AG09309 (cell line): Measurements from ENCODE around the gene DLG2.

Experiments used
- DNase-seq: peaks from one replicate; pipeline ENCODE4 v3.0.0-alpha.2; 2010; ENCODE audit warnings: low read depth
- H3K4me3 ChIP-seq: 2 replicates; pipeline ENCODE4 v1.5.1; 2011; ENCODE audit warnings: mild to moderate bottlenecking, low read depth, low read length, moderate library complexity; ENCODE audit not compliant: control insufficient read depth
- TF ChIP-seq, protein P1 (sequence below): IDR thresholded peaks from 2 replicates; pipeline ENCODE4 v1.5.1; 2011; ENCODE audit warnings: mild to moderate bottlenecking, low read depth, low read length, inconsistent platforms; ENCODE audit not compliant: insufficient read depth, control insufficient read depth; ENCODE audit errors: missing control alignments

Gene DLG2

DNA sequence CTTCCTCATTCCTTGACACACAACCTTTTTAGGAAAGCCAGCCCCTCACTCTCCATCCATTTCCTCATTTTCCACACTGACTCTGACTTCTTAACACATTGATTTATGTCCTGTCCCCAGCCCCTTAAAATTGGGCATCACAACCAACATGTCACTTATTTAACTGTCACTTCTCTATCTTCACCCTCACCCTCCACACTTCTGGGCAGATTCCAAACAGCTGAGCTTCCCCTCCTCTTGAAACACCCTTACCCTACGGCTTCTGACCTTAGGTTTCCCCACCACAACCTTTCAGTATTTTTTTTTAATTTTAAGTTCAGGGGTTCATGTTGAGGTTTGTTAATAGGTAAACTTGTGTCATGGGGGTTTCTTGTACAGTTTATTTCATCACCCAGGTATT, 696.3 kb downstream of the DLG2 start:
- TF ChIP-seq, protein P1, sequence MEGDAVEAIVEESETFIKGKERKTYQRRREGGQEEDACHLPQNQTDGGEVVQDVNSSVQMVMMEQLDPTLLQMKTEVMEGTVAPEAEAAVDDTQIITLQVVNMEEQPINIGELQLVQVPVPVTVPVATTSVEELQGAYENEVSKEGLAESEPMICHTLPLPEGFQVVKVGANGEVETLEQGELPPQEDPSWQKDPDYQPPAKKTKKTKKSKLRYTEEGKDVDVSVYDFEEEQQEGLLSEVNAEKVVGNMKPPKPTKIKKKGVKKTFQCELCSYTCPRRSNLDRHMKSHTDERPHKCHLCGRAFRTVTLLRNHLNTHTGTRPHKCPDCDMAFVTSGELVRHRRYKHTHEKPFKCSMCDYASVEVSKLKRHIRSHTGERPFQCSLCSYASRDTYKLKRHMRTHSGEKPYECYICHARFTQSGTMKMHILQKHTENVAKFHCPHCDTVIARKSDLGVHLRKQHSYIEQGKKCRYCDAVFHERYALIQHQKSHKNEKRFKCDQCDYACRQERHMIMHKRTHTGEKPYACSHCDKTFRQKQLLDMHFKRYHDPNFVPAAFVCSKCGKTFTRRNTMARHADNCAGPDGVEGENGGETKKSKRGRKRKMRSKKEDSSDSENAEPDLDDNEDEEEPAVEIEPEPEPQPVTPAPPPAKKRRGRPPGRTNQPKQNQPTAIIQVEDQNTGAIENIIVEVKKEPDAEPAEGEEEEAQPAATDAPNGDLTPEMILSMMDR, result no peak
- no peak for DNase-seq
- H3K4me3 ChIP-seq, result no peak overlapping the region

DNA sequence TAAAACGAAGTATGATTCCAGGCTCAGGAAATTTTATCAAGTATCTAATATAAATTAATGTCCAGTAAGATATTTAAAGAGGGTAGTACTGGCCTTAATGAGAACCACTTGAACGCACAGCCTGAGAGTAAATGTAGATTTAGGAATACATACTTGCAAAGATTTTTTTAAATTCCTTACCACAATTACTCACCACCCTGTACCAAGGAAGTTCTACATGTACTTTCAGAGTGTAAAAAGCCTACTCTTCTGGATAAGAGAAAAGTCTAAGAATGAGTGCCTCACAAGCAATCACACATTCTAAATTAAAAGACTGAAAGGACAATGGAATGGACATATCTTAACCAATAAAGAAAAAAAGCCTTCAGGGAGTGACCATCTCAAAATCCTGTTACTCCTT, 697.4 kb downstream of the DLG2 start:
- no peak overlapping the region for H3K4me3 ChIP-seq
- DNase-seq, result no peak
- TF ChIP-seq, protein P1, result no peak

DNA sequence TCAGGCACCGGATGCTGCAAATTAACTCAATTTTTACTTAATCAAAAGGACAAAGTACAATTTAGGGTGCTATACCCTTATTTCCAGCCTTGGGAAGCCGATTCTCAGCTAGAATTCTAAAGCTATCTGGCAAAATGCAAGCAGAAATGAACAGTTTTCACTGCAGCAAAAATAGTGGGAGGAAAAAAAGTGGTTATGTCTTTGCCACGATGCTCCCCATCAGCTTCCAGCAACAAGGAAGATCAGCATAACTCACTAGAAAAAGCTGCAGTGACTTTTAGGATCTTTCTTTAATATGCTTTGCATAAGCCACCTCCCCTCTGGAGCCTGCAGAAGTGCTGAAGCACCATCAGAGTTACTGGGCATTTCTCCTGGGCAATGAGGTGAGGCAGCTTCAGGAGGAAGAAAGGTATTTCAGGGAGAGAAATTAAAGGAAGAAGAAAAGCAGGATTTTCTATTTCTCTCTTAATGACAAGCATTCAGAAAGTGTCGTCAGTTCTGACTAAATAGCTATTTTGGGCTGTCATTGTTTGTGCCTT, 702.9 kb downstream of the DLG2 start:
- H3K4me3 ChIP-seq, result no peak overlapping the region
- DNase-seq, result no peak
- TF ChIP-seq, protein P1, result no peak

DNA sequence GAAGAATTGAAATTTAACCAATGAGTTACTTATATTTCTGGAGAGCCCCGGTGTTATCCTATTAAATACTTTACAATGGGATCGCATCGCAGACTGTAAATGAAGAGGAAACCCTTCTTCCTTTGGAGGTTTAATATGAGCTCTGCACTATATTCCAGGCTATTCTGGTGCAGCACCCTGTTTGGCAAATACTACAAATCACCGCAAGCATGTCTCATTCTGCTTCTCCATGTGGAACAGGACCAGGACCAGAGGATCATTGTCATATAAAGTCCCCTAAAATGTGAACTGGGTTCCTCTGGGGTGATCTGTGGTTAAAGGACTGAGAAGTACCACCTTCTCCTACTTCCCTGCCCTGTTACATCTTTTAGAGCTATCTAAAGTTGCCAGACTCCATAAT, 703.7 kb downstream of the DLG2 start:
- H3K4me3 ChIP-seq, result no peak overlapping the region
- DNase-seq, result no peak
- TF ChIP-seq, protein P1, result no peak

DNA sequence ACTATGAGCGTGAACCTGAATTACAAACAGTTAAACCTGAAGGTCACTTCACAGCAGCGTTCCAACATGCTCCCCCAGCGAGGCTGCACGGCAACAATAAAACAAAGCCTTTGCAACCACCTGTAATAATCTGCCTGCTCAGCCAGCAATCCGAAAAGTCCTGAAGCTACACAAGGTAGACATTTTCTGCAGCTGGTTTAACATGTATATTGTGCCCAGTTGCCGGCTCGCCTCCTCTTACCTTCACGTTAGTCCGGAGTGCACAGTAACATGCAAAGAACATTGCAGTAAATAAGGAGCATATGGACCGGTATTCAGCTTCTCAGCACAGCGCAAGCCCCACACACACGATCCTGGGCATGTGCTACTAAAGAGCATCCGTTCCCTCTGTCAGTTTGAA, 704.3 kb downstream of the DLG2 start:
- H3K4me3 ChIP-seq, result no peak overlapping the region
- TF ChIP-seq, protein P1, result no peak
- DNase-seq, result no peak

DNA sequence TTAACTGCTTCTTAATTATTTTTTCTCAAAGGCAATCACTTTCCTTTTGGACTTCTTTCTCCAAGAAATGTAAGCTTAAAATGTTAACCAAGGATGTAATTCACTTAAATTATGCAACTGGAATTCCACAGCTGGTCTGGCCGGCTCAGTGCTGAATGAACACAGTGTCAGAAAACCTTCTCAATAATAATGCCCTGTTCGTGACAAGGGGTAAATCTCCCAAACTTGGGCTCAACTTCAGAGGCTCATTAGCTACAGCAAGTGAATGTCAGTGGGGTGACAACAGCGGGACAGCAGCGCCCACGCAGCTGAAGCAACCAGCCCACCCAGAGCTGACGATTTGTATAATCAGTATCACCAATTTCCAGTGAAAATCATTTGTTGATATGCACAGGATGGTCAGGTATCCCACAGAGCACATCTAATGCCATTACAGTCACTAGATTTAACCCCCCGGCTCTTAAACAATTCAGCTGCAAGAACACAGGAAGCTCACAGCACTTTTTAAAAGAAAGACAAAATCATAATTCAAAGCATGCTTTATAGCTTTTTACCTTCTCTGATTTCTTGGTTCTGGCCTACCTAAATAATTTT, 704.8 kb downstream of the DLG2 start:
- TF ChIP-seq, protein P1, result no peak
- no peak overlapping the region for H3K4me3 ChIP-seq
- no peak for DNase-seq

DNA sequence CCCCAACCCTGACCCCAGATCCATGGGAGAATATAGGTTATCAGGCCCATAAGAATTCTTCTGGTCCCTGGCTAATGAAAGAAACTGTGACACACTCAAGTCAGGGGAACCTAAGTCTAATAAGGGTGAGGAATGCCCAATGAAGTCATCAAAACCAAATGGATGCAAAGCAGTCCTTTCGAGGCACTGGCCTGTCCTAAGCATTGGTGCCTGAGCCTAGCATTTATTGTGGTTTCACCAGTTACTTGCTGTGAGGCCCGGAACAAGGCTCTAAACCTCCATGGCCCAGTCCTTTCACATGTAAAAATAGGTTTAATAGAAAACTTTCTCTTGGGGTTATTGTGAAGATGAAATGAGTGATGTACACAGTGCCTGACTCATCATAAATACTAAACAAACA, 712.6 kb downstream of the DLG2 start:
- no peak for DNase-seq
- TF ChIP-seq, protein P1, result no peak
- no peak overlapping the region for H3K4me3 ChIP-seq
